ENCODE results near the gene ZNF618.

The ZNF618 gene

GRCh38 chr9:114060711-114061110 is 184.6 kb downstream of the ZNF618 start:
- no peak for DNase-seq
- in situ Hi-C loops (cut with MboI; ENCODE audit: low pct_unique_long_range_greater_than_20kb, low sequenced_read_pairs) = no loop called here

GRCh38 chr9:114061292-114061691 is 185.2 kb downstream of the ZNF618 start:
- in situ Hi-C loops (cut with MboI; ENCODE audit: low pct_unique_long_range_greater_than_20kb, low sequenced_read_pairs) = no loop called here
- no peak for DNase-seq

- no peak for DNase-seq
- in situ Hi-C loops (cut with MboI; ENCODE audit: low pct_unique_long_range_greater_than_20kb, low sequenced_read_pairs) = no loop called here
These were observed 185.8 kb downstream of the ZNF618 start for GRCh38 chr9:114061830-114062474.

GRCh38 chr9:114065304-114065703 is 189.2 kb downstream of the ZNF618 start:
- DNase-seq = no peak
- in situ Hi-C loops (cut with MboI; ENCODE audit: low pct_unique_long_range_greater_than_20kb, low sequenced_read_pairs) = no loop called here

GRCh38 chr9:114069476-114070187 is 193.5 kb downstream of the ZNF618 start:
- DNase-seq = no peak
- in situ Hi-C loops (cut with MboI; ENCODE audit: low pct_unique_long_range_greater_than_20kb, low sequenced_read_pairs) = no loop called here

- in situ Hi-C loops (cut with MboI; ENCODE audit: low pct_unique_long_range_greater_than_20kb, low sequenced_read_pairs) = no loop called here
- no peak for DNase-seq
These were observed 194.3 kb downstream of the ZNF618 start for GRCh38 chr9:114070188-114071103.

- DNase-seq = no peak
- in situ Hi-C loops (cut with MboI; ENCODE audit: low pct_unique_long_range_greater_than_20kb, low sequenced_read_pairs) = no loop called here
These were observed 195.2 kb downstream of the ZNF618 start for GRCh38 chr9:114071197-114071795.

GRCh38 chr9:114072184-114073140 is 196.4 kb downstream of the ZNF618 start:
- DNase-seq = no peak
- in situ Hi-C loops (cut with MboI; ENCODE audit: low pct_unique_long_range_greater_than_20kb, low sequenced_read_pairs) = no loop called here

- DNase-seq = no peak
- in situ Hi-C loops (cut with MboI; ENCODE audit: low pct_unique_long_range_greater_than_20kb, low sequenced_read_pairs) = no loop called here
These were observed 199.5 kb downstream of the ZNF618 start for GRCh38 chr9:114075602-114076001.

- DNase-seq = no peak
These were observed 200.4 kb downstream of the ZNF618 start for GRCh38 chr9:114076237-114077161.

GRCh38 chr9:114077162-114077837 is 201.2 kb downstream of the ZNF618 start:
- in situ Hi-C loops (cut with MboI; ENCODE audit: low pct_unique_long_range_greater_than_20kb, low sequenced_read_pairs) = no loop called here
- no peak for DNase-seq

More at GRCh38 chr9:114076237-114077161, 200.4 kb downstream of the ZNF618 start:
- in situ Hi-C loops (cut with MboI; ENCODE audit: low pct_unique_long_range_greater_than_20kb, low sequenced_read_pairs) = no loop called here

- in situ Hi-C loops (cut with MboI; ENCODE audit: low pct_unique_long_range_greater_than_20kb, low sequenced_read_pairs) = no loop called here
- DNase-seq = no peak
These were observed 202.1 kb downstream of the ZNF618 start, which contains the start of gene AMBP for GRCh38 chr9:114078021-114078780. Gene AMBP, minus strand, starts transcription at chr9:114078300. Its CDS starts 91 bp downstream, at chr9:114078209.

GRCh38 chr9:114078781-114079156 is 202.7 kb downstream of the ZNF618 start:
- no peak for DNase-seq
- in situ Hi-C loops (cut with MboI; ENCODE audit: low pct_unique_long_range_greater_than_20kb, low sequenced_read_pairs) = no loop called here

- no peak for DNase-seq
- in situ Hi-C loops (cut with MboI; ENCODE audit: low pct_unique_long_range_greater_than_20kb, low sequenced_read_pairs) = loop anchor here (10.0 kb wide), 1 partner anchor 205 kb away; no protein-coding TSS in a partner anchor
These were observed 204.2 kb downstream of the ZNF618 start for GRCh38 chr9:114080195-114080772.

- DNase-seq = no peak
- in situ Hi-C loops (cut with MboI; ENCODE audit: low pct_unique_long_range_greater_than_20kb, low sequenced_read_pairs) = loop anchor here (10.0 kb wide), 1 partner anchor 204 kb away; no protein-coding TSS in a partner anchor
These were observed 204.8 kb downstream of the ZNF618 start for GRCh38 chr9:114080773-114081440.
